ENCODE data around the gene ITGB2.

GRCh38 chr21:44867464-44867863 is 53.2 kb downstream of the ITGB2 start:
- TF ChIP-seq POLR2A (IDR thresholded peaks at IDR 0.05) = no peak
- TF ChIP-seq CTCF (IDR thresholded peaks at IDR 0.05) = no peak
- TF ChIP-seq POLR2AphosphoS5 (IDR thresholded peaks at IDR 0.05; ENCODE audit: insufficient read depth in 1 of 2, low read depth in 1 of 2) = no peak
